Neuronal stem cell (in vitro differentiated cells): ENCODE results near the gene SMOC2.

ENCODE experiments used
- DNase-seq: peaks from one replicate; pipeline ENCODE4 v3.0.0-alpha.2; 2013; ENCODE audit warnings: low spot score
- H2AFZ ChIP-seq: one replicate; pipeline ENCODE4 v1.6.1; 2013; ENCODE audit warnings: mild to moderate bottlenecking, low read length, inconsistent platforms
- H2AK5ac ChIP-seq: 2 replicates; pipeline ENCODE4 v1.6.1; 2013; ENCODE audit warnings: low read depth, mild to moderate bottlenecking, inconsistent platforms, low read length, moderate library complexity, mixed read lengths
- H2BK120ac ChIP-seq: 2 replicates; pipeline ENCODE4 v1.6.1; 2013; ENCODE audit warnings: low read depth, mild to moderate bottlenecking, inconsistent platforms, low read length, moderate library complexity, mixed read lengths
- H2BK12ac ChIP-seq: one replicate; pipeline ENCODE4 v1.6.1; 2013; ENCODE audit warnings: low read length, inconsistent platforms
- H2BK15ac ChIP-seq: 2 replicates; pipeline ENCODE4 v1.6.1; 2013; ENCODE audit warnings: mild to moderate bottlenecking, low read length, inconsistent platforms, mixed read lengths
- H2BK5ac ChIP-seq: one replicate; pipeline ENCODE4 v1.6.1; 2013; ENCODE audit warnings: inconsistent platforms, mild to moderate bottlenecking, low read length, moderate library complexity
- H3K14ac ChIP-seq: one replicate; pipeline ENCODE4 v1.6.1; 2013; ENCODE audit warnings: low read length, inconsistent platforms
- H3K18ac ChIP-seq: 2 replicates; pipeline ENCODE4 v1.6.1; 2013; ENCODE audit warnings: low read length, inconsistent platforms
- H3K23ac ChIP-seq: 2 replicates; pipeline ENCODE4 v1.6.1; 2013; ENCODE audit warnings: low read depth, mild to moderate bottlenecking, mixed read lengths, low read length, inconsistent platforms; ENCODE audit not compliant: poor library complexity
- H3K27ac ChIP-seq: replicated peaks from 3 replicates; pipeline ENCODE4 v1.5.1; 2013; ENCODE audit warnings: low read length, inconsistent platforms
- H3K27me3 ChIP-seq, 3 experiments: 2 replicates each; pipeline ENCODE4 v1.6.1; 2013; ENCODE audit warnings: low read length in 3 of 3, mild to moderate bottlenecking in 2 of 3, inconsistent platforms in 1 of 3, low read depth in 1 of 3, mixed read lengths in 1 of 3, moderate library complexity in 1 of 3; ENCODE audit not compliant: control insufficient read depth in 3 of 3, insufficient read depth in 3 of 3
- H3K36me3 ChIP-seq, 2 donors: replicated peaks in 1 of 2; 2 replicates each; pipeline ENCODE4 v1.6.1; 2013; ENCODE audit warnings: low read length in 2 of 2; ENCODE audit not compliant: control insufficient read depth in 2 of 2, insufficient read depth in 2 of 2
- H3K4ac ChIP-seq: 2 replicates; pipeline ENCODE4 v1.6.1; 2013; ENCODE audit warnings: inconsistent platforms, mild to moderate bottlenecking, low read length, moderate library complexity
- H3K4me1 ChIP-seq, 2 donors: 1 replicate in 1 of 2; 2 replicates in 1 of 2; pipeline ENCODE4 v1.6.1; 2013; ENCODE audit warnings: low read length in 2 of 2, low read depth in 1 of 2; ENCODE audit not compliant: control insufficient read depth in 2 of 2, insufficient read depth in 1 of 2
- H3K4me2 ChIP-seq: one replicate; pipeline ENCODE4 v1.6.1; 2013; ENCODE audit warnings: mild to moderate bottlenecking, low read length, inconsistent platforms; ENCODE audit not compliant: insufficient read depth, poor library complexity, severe bottlenecking
- H3K4me3 ChIP-seq, 2 donors: 2 replicates each; pipeline ENCODE4 v1.5.1; 2013; ENCODE audit warnings: low read length in 2 of 2, mild to moderate bottlenecking in 2 of 2, inconsistent platforms in 1 of 2, moderate library complexity in 1 of 2
- H3K79me1 ChIP-seq: one replicate; pipeline ENCODE4 v1.6.1; 2013; ENCODE audit warnings: low read depth, mild to moderate bottlenecking, inconsistent platforms, low read length, moderate library complexity
- H3K9ac ChIP-seq: one replicate; pipeline ENCODE4 v1.6.1; 2013; ENCODE audit warnings: mild to moderate bottlenecking, low read depth, low read length, inconsistent platforms; ENCODE audit not compliant: poor library complexity
- H3K9me3 ChIP-seq, 2 donors: replicated peaks in 1 of 2; 2 replicates each; pipeline versions ENCODE3 to v1.6.1; 2013; ENCODE audit warnings: low read length in 2 of 2, mild to moderate bottlenecking in 2 of 2, inconsistent platforms in 1 of 2, low read depth in 1 of 2, mixed read lengths in 1 of 2, moderate library complexity in 1 of 2; ENCODE audit not compliant: control insufficient read depth in 2 of 2, insufficient read depth in 1 of 2
- H4K8ac ChIP-seq: one replicate; pipeline ENCODE4 v1.6.1; 2013; ENCODE audit warnings: low read depth, mild to moderate bottlenecking, inconsistent platforms, low read length, moderate library complexity
- H4K91ac ChIP-seq: one replicate; pipeline ENCODE4 v1.6.1; 2013; ENCODE audit warnings: low read length, low read depth, mild to moderate bottlenecking, inconsistent platforms; ENCODE audit not compliant: poor library complexity
- WGBS, 2 donors: extraction: QIAGEN DNeasy Blood & Tissue Kit; methylation state at CpG; one replicate each; pipeline ENCODE4 v1.1.7; 2013; ENCODE audit warnings: missing lambda C conversion rate in 2 of 2, mixed read lengths in 1 of 2; ENCODE audit not compliant: insufficient read length in 2 of 2, insufficient replicate concordance in 1 of 2; ENCODE audit errors: extremely low coverage in 2 of 2; 5-methylcytosine and 5-hydroxymethylcytosine counted together

SMOC2 gene

GRCh38 chr6:168469926-168470325, 28.9 kb downstream of the SMOC2 start:
- Histone ChIP-seq H3K4me2 (no peak overlapping the region), H3K23ac (no peak overlapping the region), H2BK12ac (no peak overlapping the region), H3K9ac (no peak overlapping the region), H3K14ac (no peak overlapping the region), H2BK15ac (no peak overlapping the region), H2BK120ac (no peak overlapping the region), H3K79me1 (no peaks in the 10 kb centered on the region), H2BK5ac (no peak overlapping the region), H4K8ac (no peak overlapping the region), H3K4me1 (peaks cover 0 to 8% of the 10 kb centered on the region in 2 donors), H3K4me3 (no peak overlapping the region), H3K18ac (no peak overlapping the region), H3K36me3 (no peaks in the 10 kb centered on the region), H4K91ac (no peak overlapping the region), H3K4ac (no peak overlapping the region), H3K27me3 (no peaks in the 10 kb centered on the region), H3K9me3 (no peaks in the 10 kb centered on the region), H2AK5ac (no peak overlapping the region), H3K27ac (no peak overlapping the region), H2AFZ (no peak overlapping the region)
- no CpG with 5 or more reads among the region's 5 CpGs for WGBS, 2 donors
- no peak for DNase-seq

DNA sequence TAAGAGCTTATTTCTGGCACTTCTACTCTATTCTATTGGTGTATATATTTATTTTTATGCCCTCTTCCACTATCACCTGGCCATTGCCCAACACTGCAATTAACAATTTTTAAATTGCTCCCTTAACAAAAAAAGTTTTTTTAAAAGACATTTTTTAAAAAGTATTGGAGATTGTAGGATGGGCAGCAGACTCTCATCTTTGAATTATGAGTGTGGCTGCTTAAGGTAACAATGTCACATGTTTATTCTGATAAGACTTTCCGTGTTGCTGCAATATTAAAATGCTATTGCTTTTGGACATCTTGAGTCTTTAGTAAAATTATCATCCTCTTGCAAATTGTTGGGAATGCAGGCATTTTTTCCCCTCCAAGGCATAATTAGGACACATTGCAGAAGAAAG, 31.4 kb downstream of the SMOC2 start:
- no peak overlapping the region for H3K4me2 ChIP-seq
- no peak overlapping the region for H2BK5ac ChIP-seq
- no peak overlapping the region for H3K14ac ChIP-seq
- no peak overlapping the region for H3K23ac ChIP-seq
- no peak overlapping the region for H4K91ac ChIP-seq
- WGBS, 2 donors = no CpG with 5 or more reads among the region's 1 CpG
- no peak overlapping the region for H2AFZ ChIP-seq
- H4K8ac ChIP-seq = no peak overlapping the region
- no peak overlapping the region for H3K18ac ChIP-seq
- H3K36me3 ChIP-seq = no peaks in the 10 kb centered on the region
- no peaks in the 10 kb centered on the region for H3K79me1 ChIP-seq
- H2BK12ac ChIP-seq = no peak overlapping the region
- H3K9ac ChIP-seq = no peak overlapping the region
- H2BK15ac ChIP-seq = no peak overlapping the region
- no peak overlapping the region for H3K4me3 ChIP-seq
- peaks cover 0 to 6% of the 10 kb centered on the region in 2 donors for H3K4me1 ChIP-seq
- H2BK120ac ChIP-seq = no peak overlapping the region
- no peak overlapping the region for H3K27ac ChIP-seq
- H2AK5ac ChIP-seq = no peak overlapping the region
- no peaks in the 10 kb centered on the region for H3K9me3 ChIP-seq
- no peak overlapping the region for H3K4ac ChIP-seq
- no peaks in the 10 kb centered on the region for H3K27me3 ChIP-seq
- DNase-seq = no peak

DNA sequence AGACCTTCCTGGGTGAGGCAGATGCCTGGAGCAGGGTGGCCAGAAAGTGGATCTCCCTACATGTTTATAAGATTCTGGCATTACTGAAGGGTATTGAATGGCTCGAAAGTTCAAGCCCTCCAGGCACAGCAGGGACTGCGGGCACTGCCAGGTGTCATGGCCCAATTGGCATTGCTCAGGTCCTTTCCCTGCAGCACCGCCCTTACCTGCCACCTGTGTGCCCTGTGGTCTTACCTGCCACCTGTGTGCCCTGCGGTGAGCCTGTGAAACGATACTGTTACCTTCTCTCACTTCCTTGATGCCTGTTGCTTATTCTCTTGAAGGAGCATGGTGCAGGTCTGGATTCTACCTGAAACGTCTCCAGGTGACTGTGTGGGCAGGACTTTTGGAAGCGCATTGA, 32.2 kb downstream of the SMOC2 start:
- Histone ChIP-seq H3K4me3 (no peak overlapping the region), H3K27ac (no peak overlapping the region), H2BK5ac (no peak overlapping the region), H3K9ac (no peak overlapping the region), H3K9me3 (no peaks in the 10 kb centered on the region), H3K79me1 (no peaks in the 10 kb centered on the region), H3K23ac (no peak overlapping the region), H3K27me3 (no peaks in the 10 kb centered on the region), H3K4me2 (no peak overlapping the region), H2AK5ac (no peak overlapping the region), H4K8ac (no peak overlapping the region), H3K4ac (no peak overlapping the region), H3K14ac (no peak overlapping the region), H3K4me1 (peaks cover 0 to 4% of the 10 kb centered on the region in 2 donors), H2BK15ac (no peak overlapping the region), H2BK120ac (no peak overlapping the region), H2BK12ac (no peak overlapping the region), H3K18ac (no peak overlapping the region), H3K36me3 (no peaks in the 10 kb centered on the region), H2AFZ (no peak overlapping the region), H4K91ac (no peak overlapping the region)
- WGBS, 2 donors = no CpG with 5 or more reads among the region's 7 CpGs
- DNase-seq = no peak

- Histone ChIP-seq H3K79me1 (no peaks in the 10 kb centered on the region), H4K91ac (no peak overlapping the region), H2BK120ac (no peak overlapping the region), H3K36me3 (no peaks in the 10 kb centered on the region), H3K4me2 (no peak overlapping the region), H3K9ac (peak overlapping the region; percentile 60), H3K9me3 (peaks cover 3 to 4% of the 10 kb centered on the region in 2 donors), H3K4me1 (no peaks in the 10 kb centered on the region), H2BK15ac (no peak overlapping the region), H2BK5ac (no peak overlapping the region), H3K27ac (no peak overlapping the region), H2AFZ (no peak overlapping the region), H3K18ac (peak overlapping the region; percentile 66), H3K23ac (peak overlapping the region; percentile 14), H3K27me3 (no peaks in the 10 kb centered on the region), H3K14ac (peak overlapping the region; percentile 17), H4K8ac (peak overlapping the region; percentile 83), H2AK5ac (peak overlapping the region; percentile 83), H3K4ac (no peak overlapping the region), H3K4me3 (peak overlapping the region in 1 of 2 donors; percentile 61), H2BK12ac (no peak overlapping the region)
- WGBS, 2 donors = no CpG with 5 or more reads among the region's 26 CpGs
- DNase-seq = no peak
Measured at GRCh38 chr6:168475188-168476013, 34.4 kb downstream of the SMOC2 start.
